Stimulated activated CD4-positive, alpha-beta T cell treated with anti-CD3 and anti-CD28 coated beads, TNF-alpha, amount 100 ng/mL, for 24 hours (primary cell): ENCODE measurements around the gene PDIA4.
A peak's percentile ranks its signal among the peaks of the same experiment; 100 is the strongest.

Source experiments
- DNase-seq, 3 experiments: peaks; one replicate each; pipeline ENCODE4 v3.0.0-alpha.2; 2020; ENCODE audit warnings: low read depth in 3 of 3

Gene PDIA4

DNA sequence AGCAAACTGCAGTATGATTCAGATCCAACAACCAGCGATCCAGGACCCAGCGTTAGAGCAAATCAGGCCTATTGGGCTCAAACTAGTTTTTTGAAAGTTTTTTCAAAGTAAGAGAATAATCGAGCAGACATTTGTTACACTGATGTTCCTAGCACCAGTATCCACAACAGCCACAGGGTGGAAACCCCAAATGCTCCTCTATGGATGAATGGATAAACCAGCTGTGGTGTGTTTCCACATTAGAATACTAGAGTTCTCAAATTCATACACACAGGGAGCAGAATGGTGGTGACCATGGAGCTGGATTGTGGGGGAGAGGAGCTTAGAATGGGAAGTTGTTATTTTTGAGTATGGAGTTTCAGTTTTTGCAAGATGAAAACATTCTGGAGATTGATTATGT is 60.7 kb downstream of the PDIA4 start:
- DNase-seq: no peak

DNA sequence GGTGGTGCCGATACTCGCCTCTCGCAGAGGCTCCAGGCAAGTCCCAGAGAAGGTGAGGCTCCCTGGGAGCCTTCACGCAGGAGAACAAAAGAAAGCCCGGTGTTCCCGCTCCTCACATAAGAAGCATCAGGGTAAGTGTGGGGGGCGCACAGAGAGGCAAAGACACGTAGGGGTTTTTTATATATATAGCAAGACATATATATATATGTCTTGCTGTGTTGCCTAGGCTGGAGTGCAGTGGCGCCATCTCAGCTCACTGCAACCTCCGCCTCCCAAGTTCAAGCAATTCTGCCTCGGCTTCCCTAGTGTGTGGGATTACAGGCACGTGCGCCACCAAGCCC is 61.3 kb downstream of the PDIA4 start:
- no peak for DNase-seq

DNA sequence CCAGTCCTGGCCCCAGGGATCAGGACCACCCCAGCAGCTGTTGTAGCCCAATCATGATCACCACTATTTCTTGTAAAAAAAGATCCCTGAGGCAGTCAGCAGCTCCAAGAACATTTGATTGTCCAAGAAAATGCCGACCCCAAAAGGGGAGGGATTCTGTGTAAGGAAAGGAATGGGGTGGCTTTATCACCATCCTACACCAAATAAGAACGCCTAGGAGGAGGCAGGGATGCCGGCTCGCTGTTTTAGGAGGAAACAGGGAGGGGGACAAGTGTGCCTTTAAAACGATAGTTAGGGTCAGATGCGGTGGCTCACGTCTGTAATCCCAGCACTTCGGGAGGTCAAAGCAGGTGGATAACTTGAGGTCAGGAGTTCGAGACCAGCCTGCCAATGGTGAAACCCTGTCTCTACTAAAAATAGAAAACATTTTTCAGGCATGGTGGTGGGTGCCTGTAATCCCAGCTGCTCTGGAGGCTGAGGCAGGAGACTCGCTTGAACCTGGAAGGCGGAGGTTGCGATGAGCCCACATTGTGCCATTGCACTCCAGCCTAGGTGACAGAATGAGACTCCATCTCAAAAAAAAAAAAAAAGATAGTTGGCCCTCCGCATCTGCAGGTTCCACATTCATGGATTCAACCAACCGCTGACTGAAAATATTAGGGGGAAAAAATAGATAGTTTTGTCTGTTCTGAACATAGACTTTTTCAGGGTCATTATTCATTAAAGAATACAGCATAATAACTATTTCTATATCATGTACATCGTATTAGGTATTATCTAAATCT is 63.6 kb downstream of the PDIA4 start:
- DNase-seq: no peak

DNA sequence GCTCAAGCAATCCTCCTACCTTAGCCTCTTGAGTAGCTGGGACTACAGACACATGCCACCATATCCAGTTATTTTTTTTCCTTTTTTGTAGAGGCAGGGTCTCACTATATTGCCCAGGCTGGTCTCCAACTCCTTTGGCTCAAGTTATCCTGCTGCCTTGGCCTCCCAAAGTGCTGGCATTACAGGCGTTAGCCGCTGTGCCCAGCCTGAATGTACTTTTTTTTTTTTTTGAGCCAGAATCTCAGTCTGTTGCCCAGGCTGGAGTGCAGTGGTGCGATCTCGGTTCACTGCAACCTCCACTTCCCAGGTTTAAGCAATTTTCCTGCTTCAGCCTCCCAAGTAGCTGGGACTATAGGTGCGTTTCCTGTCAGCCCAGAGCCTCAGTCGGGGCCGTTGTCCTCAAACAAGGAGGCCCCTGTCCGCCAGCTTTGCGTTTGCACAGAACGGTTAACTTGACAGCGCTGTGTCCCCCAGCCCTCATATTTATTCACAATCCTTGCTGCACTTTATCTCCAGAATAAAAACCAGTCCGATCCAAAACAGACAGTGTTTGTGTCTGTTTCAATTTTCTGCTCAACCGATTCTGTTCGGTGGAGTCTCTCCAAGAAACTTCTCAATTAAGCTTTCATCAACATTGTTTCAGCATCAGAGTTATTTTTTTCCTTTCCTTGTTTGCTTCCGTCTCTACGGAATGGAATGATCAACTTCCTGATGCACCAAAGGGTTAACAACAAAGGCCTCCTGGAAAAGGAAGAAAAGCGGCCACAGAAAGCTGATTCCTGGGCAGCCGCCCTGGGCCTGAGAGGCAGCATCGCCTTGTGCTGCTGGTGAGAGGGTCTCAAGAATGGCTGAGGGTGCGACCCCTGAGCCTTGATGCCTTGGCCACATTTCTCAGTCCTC is 64.5 kb downstream of the PDIA4 start:
- no peak for DNase-seq

DNA sequence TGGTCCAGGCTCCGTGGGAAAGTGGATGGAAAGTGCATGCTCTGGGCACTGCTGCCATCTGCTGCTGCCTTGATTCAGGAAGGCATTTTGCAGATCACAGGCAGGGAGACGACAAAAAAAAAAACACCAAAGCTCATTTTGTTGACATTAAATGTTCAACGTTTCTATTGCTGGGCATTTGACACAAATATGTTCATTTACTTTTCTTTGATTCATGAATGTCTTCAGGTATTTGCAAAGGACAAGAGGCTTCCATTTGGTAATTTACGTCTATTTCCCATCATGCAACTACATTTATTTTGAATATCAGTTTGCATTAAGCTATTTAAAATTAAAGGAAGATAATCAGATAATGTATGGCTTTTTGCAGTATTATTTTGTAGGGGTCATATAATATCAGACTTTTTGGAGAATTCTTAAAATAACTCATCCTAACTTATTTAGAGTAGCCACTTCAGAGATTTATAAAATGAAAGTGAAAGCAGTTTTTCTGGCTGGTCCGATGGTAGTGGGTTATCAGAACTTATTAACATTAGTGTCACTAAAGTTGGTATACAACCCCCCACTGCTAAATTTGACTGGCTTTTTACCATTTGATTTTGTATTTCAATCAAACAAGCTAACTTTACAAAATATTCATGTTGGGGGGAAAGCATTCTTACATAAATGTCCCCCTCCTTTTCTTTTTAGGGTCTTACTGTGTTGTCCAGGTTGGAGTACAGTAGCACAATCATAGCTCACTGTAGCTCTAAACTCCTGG is 65.3 kb downstream of the PDIA4 start:
- peak in 2 of 3 experiments; percentile 44 to 50 for DNase-seq

DNA sequence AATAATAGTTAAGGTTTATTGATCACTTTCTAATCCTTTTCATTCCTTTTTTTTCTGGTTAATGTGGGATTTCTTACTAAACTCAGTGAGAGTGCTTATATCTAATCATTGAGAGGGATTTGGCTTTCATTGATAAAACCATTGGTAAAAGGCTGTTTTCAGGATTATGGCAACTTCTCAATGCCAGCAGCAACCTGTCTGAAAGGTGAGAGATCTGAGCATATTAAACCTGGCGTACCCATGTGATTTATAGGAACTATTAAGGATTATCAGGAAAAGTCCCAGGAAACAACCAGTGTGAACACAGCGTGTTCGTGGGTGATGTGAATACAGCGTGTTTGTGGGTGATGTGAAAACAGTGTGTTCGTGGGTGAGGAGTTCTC is 65.9 kb downstream of the PDIA4 start:
- peak in 1 of 3 experiments; percentile 41 for DNase-seq

DNA sequence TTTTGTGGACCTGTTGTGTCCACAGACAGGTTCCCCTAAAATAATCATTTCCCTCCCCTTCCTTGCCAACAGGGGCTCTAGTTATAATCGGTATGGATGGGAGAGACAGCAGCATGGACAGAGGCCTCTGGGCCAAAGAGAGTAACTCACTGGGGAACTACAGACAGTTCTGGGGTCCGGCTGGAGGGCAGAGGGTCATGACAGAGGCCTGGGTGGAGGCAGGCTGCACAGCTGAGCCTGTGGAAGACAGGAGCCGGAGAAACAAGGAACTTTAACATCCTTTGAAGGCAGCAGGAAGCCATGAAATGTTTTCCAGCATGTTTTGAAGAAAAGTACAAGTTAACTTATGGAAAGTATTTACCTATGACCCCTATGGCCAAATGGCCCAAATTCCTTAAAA is 68.6 kb downstream of the PDIA4 start:
- no peak for DNase-seq

DNA sequence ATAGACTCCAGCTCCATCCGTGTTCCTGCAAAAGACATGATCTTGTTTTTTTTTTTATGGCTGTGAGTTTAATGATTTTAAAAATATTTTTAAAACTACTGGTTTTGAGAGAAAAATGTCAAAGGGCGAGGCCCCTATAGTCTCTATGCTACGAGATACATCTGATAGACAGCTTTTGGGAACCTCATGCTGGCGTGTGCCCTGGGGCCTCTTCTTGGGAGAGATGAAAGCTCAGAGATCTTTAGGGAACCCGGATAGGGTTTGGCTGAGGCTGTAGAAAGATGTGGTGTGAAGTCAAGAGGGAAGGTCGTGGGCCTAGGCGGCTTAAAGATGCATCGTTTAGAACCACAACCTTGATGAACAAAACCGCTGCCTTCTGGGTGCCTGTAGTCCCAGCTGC is 70.2 kb downstream of the PDIA4 start:
- DNase-seq: no peak

DNA sequence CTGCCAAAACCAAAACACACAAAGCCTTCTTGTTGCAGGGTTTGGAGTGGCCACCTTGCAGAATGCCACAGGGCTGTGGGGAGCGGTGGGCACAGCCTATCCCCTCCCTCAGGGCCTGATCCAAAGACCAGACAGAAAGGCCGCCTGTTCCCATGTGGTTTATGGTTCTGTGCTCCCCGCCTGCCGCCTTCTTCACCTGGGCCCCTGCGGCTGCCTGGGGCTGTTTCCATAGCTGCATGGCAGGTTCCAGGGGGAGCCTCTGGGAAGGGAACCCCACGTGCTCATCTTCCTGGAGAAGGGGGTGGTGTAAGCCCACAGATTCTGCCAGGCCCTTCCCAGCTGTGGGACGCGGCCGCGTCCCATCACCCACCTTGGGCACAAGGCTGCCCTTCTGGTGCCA is 73.5 kb downstream of the PDIA4 start:
- DNase-seq: no peak

DNA sequence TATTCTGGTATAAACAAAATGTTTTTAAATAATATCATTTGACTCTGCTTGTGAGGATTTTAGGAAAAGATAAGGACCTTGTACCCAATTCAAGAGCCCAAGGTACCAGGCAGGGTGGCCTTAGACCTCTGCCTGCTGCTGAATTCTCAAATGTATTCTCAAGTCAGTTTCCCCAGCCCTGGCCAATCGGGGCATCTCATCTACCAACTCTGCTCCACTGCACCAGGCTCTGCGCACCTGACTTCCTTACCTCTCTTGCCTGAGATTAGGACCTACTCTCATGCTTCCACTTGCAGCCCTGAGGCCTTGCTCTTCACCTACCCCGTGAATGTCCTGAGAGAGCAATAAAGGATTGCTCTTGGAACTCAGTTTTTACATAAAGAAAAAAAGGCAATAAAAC is 74.6 kb downstream of the PDIA4 start:
- DNase-seq: no peak
